ENCODE measurements around the gene C16orf89.
A peak's percentile ranks its signal among the peaks of the same experiment; 100 is the strongest.

C16orf89 gene

DNA sequence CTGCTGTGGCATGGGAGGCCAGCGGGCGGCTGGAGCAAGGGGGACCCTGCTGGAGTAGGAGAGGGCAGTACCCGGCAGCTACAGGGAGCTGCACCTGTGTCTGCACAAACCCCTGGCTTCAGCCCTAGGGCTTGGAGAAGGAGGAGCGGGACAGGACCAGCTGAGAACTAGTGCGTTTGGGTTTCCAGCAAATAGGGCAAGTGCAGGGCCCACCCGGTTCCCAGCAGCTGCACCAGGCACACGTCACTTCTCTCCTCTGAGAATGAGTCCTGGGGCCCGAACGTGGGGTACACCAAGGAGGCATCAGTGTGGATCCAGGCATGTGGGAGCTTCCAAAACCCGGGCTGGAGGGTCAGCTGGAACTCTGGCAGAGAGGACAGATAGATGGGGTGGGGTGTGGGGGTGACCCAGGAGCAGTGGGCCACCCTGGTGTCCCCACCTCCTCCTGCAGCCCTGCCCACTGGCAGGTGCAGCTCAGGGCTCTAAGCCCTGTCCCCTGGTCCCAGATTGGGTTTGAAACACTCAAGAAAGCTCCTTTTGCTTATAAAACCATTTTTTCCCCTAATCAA, 5.6 kb downstream of the C16orf89 start:
- H3K36me3 ChIP-seq (ENCODE audit: control insufficient read depth in 2 of 2, insufficient read depth in 1 of 2, low read length in 2 of 2), result no peaks in the 10 kb centered on the region
- H3K4me1 ChIP-seq (ENCODE audit: control insufficient read depth, insufficient read depth, low read length), result peaks cover 5% of the 10 kb centered on the region
- H3K4me3 ChIP-seq (ENCODE audit: low read depth, low read length), result no peak overlapping the region
- ChIA-PET CTCF (interaction anchor here (1.0 to 1.2 kb wide), 2 partner anchors 17 to 27 kb away, joined by 3 read pairs; no protein-coding TSS in a partner anchor), POLR2A (interaction anchor here (1.1 kb wide), 1 partner anchor 26 kb away, joined by 4 read pairs; the partner anchor contains the start of gene NAGPA)
- no peak overlapping the region for H3K27ac ChIP-seq (ENCODE audit: extremely low read depth, low read depth, low read length)
- TF ChIP-seq SP7 (tag by site-specific recombination; IDR thresholded peaks at IDR 0.05) (no peak), ZFHX2 (tag by site-specific recombination; conservative IDR thresholded peaks at IDR 0.05) (no peak), ZNF624 (tag by site-specific recombination; IDR thresholded peaks at IDR 0.05) (no peak), ZNF391 (tag by site-specific recombination; IDR thresholded peaks at IDR 0.05; ENCODE audit: borderline replicate concordance, low read depth) (no peak), ZNF302 (tag by site-specific recombination; IDR thresholded peaks at IDR 0.05; ENCODE audit: low read depth) (no peak), KLF10 (tag by site-specific recombination; IDR thresholded peaks at IDR 0.05) (no peak), ZNF155 (tag by site-specific recombination; IDR thresholded peaks at IDR 0.05) (no peak), ZNF677 (tag by site-specific recombination; IDR thresholded peaks at IDR 0.05) (no peak), ZNF223 (tag by site-specific recombination; IDR thresholded peaks at IDR 0.05) (no peak), HOXA7 (CRISPR knock-in tag; IDR thresholded peaks at IDR 0.05; ENCODE audit: borderline replicate concordance) (no peak), ZNF274 (IDR thresholded peaks at IDR 0.05; ENCODE audit: low read length) (no peak), ZNF274 (tag by site-specific recombination; IDR thresholded peaks at IDR 0.05; ENCODE audit: borderline replicate concordance) (no peak), ZNF514 (tag by site-specific recombination; IDR thresholded peaks at IDR 0.05) (no peak), ZNF571 (tag by site-specific recombination; IDR thresholded peaks at IDR 0.05) (no peak), ZFP41 (tag by site-specific recombination; IDR thresholded peaks at IDR 0.05; ENCODE audit: borderline replicate concordance) (no peak), ZBTB48 (tag by site-specific recombination; IDR thresholded peaks at IDR 0.05) (no peak), ZNF548 (tag by site-specific recombination; IDR thresholded peaks at IDR 0.05) (no peak)
- TF ChIP-seq, protein P1, sequence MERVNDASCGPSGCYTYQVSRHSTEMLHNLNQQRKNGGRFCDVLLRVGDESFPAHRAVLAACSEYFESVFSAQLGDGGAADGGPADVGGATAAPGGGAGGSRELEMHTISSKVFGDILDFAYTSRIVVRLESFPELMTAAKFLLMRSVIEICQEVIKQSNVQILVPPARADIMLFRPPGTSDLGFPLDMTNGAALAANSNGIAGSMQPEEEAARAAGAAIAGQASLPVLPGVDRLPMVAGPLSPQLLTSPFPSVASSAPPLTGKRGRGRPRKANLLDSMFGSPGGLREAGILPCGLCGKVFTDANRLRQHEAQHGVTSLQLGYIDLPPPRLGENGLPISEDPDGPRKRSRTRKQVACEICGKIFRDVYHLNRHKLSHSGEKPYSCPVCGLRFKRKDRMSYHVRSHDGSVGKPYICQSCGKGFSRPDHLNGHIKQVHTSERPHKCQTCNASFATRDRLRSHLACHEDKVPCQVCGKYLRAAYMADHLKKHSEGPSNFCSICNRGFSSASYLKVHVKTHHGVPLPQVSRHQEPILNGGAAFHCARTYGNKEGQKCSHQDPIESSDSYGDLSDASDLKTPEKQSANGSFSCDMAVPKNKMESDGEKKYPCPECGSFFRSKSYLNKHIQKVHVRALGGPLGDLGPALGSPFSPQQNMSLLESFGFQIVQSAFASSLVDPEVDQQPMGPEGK (tag by site-specific recombination; IDR thresholded peaks at IDR 0.05), result no peak
- TF ChIP-seq, protein P2, sequence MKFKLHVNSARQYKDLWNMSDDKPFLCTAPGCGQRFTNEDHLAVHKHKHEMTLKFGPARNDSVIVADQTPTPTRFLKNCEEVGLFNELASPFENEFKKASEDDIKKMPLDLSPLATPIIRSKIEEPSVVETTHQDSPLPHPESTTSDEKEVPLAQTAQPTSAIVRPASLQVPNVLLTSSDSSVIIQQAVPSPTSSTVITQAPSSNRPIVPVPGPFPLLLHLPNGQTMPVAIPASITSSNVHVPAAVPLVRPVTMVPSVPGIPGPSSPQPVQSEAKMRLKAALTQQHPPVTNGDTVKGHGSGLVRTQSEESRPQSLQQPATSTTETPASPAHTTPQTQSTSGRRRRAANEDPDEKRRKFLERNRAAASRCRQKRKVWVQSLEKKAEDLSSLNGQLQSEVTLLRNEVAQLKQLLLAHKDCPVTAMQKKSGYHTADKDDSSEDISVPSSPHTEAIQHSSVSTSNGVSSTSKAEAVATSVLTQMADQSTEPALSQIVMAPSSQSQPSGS (tag by site-specific recombination; IDR thresholded peaks at IDR 0.05; ENCODE audit: low read depth), result no peak
- no peaks in the 10 kb centered on the region for H3K9me3 ChIP-seq (ENCODE audit: control insufficient read depth, insufficient read depth, low read depth, low read length)

DNA sequence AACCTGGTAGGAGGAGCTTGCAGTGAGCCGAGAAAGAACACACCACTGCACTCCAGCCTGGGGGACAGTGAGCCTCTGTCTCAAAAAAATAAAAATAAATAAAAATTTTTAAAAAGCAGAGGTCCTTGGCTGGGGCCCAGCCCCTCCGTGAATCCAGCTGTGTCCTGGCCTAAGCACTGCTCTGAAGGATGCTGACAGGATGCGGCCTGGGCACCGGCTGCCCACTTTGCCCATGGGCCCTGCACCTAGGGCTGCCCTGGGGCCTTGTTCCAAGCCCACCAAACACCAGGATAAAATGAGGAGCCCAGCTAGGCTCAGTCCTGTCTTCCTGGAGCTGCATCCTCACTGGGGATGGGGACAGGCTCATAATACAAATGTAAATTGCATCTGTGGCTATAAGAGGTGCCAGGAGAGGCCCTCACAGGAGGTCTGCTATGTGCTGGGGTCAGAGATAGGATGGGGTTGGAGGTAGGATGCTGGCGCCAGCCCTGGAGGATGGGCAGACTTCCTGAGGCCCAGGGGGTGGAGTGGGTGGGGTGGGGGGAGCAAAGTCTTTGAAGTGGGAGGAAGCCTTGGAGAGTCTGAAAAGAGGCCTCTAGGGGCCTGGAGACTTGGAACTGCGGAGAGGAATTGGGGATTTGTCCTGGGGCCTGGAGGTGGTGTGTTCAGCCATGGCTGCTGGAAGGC, 6.2 kb downstream of the C16orf89 start:
- CTCF ChIA-PET, result interaction anchor here (1.0 kb wide), 1 partner anchor 27 kb away, joined by 3 read pairs; no protein-coding TSS in a partner anchor
- H3K36me3 ChIP-seq (ENCODE audit: control insufficient read depth in 2 of 2, insufficient read depth in 1 of 2, low read length in 2 of 2), result no peaks in the 10 kb centered on the region
- H3K27ac ChIP-seq (ENCODE audit: extremely low read depth, low read depth, low read length), result no peak overlapping the region
- no peak overlapping the region for H3K4me3 ChIP-seq (ENCODE audit: low read depth, low read length)
- no peaks in the 10 kb centered on the region for H3K4me1 ChIP-seq (ENCODE audit: control insufficient read depth, insufficient read depth, low read length)
- TF ChIP-seq ZFHX2 (tag by site-specific recombination; conservative IDR thresholded peaks at IDR 0.05) (0 out of 2 replicates have a peak, but pooled peaks have one; percentile 42), ZNF501 (tag by site-specific recombination; IDR thresholded peaks at IDR 0.05) (no peak), EGR2 (tag by site-specific recombination; IDR thresholded peaks at IDR 0.05; ENCODE audit: low read depth) (peak; percentile 71), ZNF24 (tag by site-specific recombination; IDR thresholded peaks at IDR 0.05) (no peak)
- TF ChIP-seq, protein P3, sequence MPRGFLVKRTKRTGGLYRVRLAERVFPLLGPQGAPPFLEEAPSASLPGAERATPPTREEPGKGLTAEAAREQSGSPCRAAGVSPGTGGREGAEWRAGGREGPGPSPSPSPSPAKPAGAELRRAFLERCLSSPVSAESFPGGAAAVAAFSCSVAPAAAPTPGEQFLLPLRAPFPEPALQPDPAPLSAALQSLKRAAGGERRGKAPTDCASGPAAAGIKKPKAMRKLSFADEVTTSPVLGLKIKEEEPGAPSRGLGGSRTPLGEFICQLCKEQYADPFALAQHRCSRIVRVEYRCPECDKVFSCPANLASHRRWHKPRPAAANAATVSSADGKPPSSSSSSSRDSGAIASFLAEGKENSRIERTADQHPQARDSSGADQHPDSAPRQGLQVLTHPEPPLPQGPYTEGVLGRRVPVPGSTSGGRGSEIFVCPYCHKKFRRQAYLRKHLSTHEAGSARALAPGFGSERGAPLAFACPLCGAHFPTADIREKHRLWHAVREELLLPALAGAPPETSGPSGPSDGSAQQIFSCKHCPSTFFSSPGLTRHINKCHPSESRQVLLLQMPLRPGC (tag by site-specific recombination; IDR thresholded peaks at IDR 0.05), result no peak
- no peaks in the 10 kb centered on the region for H3K9me3 ChIP-seq (ENCODE audit: control insufficient read depth, insufficient read depth, low read depth, low read length)
- POLR2A ChIA-PET, result interaction anchor here (1.1 kb wide), 1 partner anchor 26 kb away, joined by 4 read pairs; the partner anchor contains the start of gene NAGPA

Measured in HEK293 (cell line).